Endodermal cell (in vitro differentiated cells): ENCODE results near the gene OXCT1. TPM values are rescaled to one million over a fixed set of nuclear protein-coding genes. Genes with fewer than 3 reads are reported as not detected.

Source experiments
- DNase-seq: peaks from one replicate; pipeline ENCODE4 v3.0.0-alpha.2; 2017
- H3K27ac ChIP-seq: 2 replicates; pipeline ENCODE4 v1.5.1; 2013; ENCODE audit warnings: mild to moderate bottlenecking, low read depth, low read length, moderate library complexity
- H3K27me3 ChIP-seq: 2 replicates; pipeline ENCODE4 v1.6.1; 2013; ENCODE audit warnings: mild to moderate bottlenecking, low read length, moderate library complexity; ENCODE audit not compliant: insufficient read depth, control insufficient read depth, poor library complexity, severe bottlenecking
- H3K36me3 ChIP-seq: 2 replicates; pipeline ENCODE4 v1.7.0; 2013; ENCODE audit warnings: mild to moderate bottlenecking, low read length, moderate library complexity; ENCODE audit not compliant: control insufficient read depth, insufficient read depth
- H3K4me1 ChIP-seq: one replicate; pipeline ENCODE4 v1.7.0; 2013; ENCODE audit warnings: low read length; ENCODE audit not compliant: control insufficient read depth, insufficient read depth
- H3K4me3 ChIP-seq: 2 replicates; pipeline ENCODE4 v1.5.1; 2013; ENCODE audit warnings: mild to moderate bottlenecking, low read length, moderate library complexity
- H3K9ac ChIP-seq: 2 replicates; pipeline ENCODE4 v1.6.1; 2013; ENCODE audit warnings: mild to moderate bottlenecking, low read length, moderate library complexity; ENCODE audit not compliant: poor library complexity, severe bottlenecking; ENCODE audit errors: extremely low read depth
- H3K9me3 ChIP-seq: 2 replicates; pipeline ENCODE4 v1.6.1; 2013; ENCODE audit warnings: mild to moderate bottlenecking, low read length, moderate library complexity; ENCODE audit not compliant: control insufficient read depth
- H3K27ac Mint-ChIP-seq: 2 replicates; pipeline ENCODE4 v1.8.0; 2020; ENCODE audit warnings: mixed read lengths
- H3K27me3 Mint-ChIP-seq: 2 replicates; pipeline ENCODE4 v1.8.0; 2021; ENCODE audit warnings: mild to moderate bottlenecking, mixed read lengths; ENCODE audit not compliant: insufficient read depth
- H3K36me3 Mint-ChIP-seq: 2 replicates; pipeline ENCODE4 v1.8.0; 2020; ENCODE audit warnings: low read depth, mixed read lengths
- H3K4me1 Mint-ChIP-seq: 2 replicates; pipeline ENCODE4 v1.8.0; 2020; ENCODE audit warnings: mixed read lengths
- H3K4me3 Mint-ChIP-seq: 2 replicates; pipeline ENCODE4 v1.8.0; 2020; ENCODE audit warnings: mild to moderate bottlenecking, moderate library complexity, mixed read lengths
- H3K9me3 Mint-ChIP-seq: 2 replicates; pipeline ENCODE4 v1.8.0; 2020; ENCODE audit warnings: mild to moderate bottlenecking, mixed read lengths
- CTCF ChIP-seq: fragments of 200-600 bp; sonication (generic); conservative IDR thresholded peaks from 2 replicates; pipeline ENCODE4 v1.5.0; 2021; ENCODE audit warnings: antibody characterized with exemption, mild to moderate bottlenecking
- WGBS, 2 experiments: methylation state at CpG; one replicate each; pipeline versions ENCODE4 v1.1.5 to v1.1.7; 2013; ENCODE audit warnings: missing lambda C conversion rate in 2 of 2, mixed read lengths in 1 of 2; ENCODE audit not compliant: insufficient coverage in 1 of 2, insufficient read length in 1 of 2; 5-methylcytosine and 5-hydroxymethylcytosine counted together
- total RNA-seq, 2 donors: library from RNA; stranded (reverse); fragmentation: NEBNext Ultra II Directional in 1 of 2; extraction: Animal tissue kit (Norgen Biotek cat#: 25700) in 1 of 2; gene quantifications; 2 replicates in 1 of 2; 3 replicates in 1 of 2; pipeline ENCODE4 v1.2.1, GENCODE V29; 2021

The OXCT1 gene
- total RNA-seq, 2 donors from 2014 or later = 24.5 to 25.1 TPM

- no peak for TF ChIP-seq CTCF
- Histone ChIP-seq H3K27ac (no peak overlapping the region), H3K36me3 (no peaks in the 10 kb centered on the region), H3K9ac (no peak overlapping the region), H3K9me3 (no peaks in the 10 kb centered on the region), H3K4me1 (no peaks in the 10 kb centered on the region), H3K4me3 (no peak overlapping the region), H3K27me3 (no peaks in the 10 kb centered on the region)
- H3K27ac Mint-ChIP-seq = no peak overlapping the region
- 100% methylated on average over 1 of the region's 1 CpG; no CpG with 5 or more reads in 1 of the 2 experiments for whole genome bisulfite sequencing, 2 experiments
- H3K4me3 Mint-ChIP-seq = no peak overlapping the region
- no peaks in the 10 kb centered on the region for H3K9me3 Mint-ChIP-seq
- H3K4me1 Mint-ChIP-seq = peaks cover 8% of the 10 kb centered on the region
- no peak for DNase-seq
- no peaks in the 10 kb centered on the region for H3K27me3 Mint-ChIP-seq
- H3K36me3 Mint-ChIP-seq = no peaks in the 10 kb centered on the region
Measured at GRCh38 chr5:41755705-41756104, 114.5 kb downstream of the OXCT1 start.

- Mint-ChIP-seq H3K36me3 (no peaks in the 10 kb centered on the region), H3K27me3 (no peaks in the 10 kb centered on the region), H3K9me3 (no peaks in the 10 kb centered on the region), H3K27ac (no peak overlapping the region), H3K4me1 (peaks cover 7% of the 10 kb centered on the region), H3K4me3 (no peak overlapping the region)
- WGBS, 2 experiments = 92% methylated on average over 2 of the region's 2 CpGs; no CpG with 5 or more reads in 1 of the 2 experiments
- no peaks in the 10 kb centered on the region for H3K4me1 ChIP-seq
- no peak for DNase-seq
- no peaks in the 10 kb centered on the region for H3K27me3 ChIP-seq
- peak; percentile 62 for TF ChIP-seq CTCF
- H3K9ac ChIP-seq = no peak overlapping the region
- H3K9me3 ChIP-seq = no peaks in the 10 kb centered on the region
- no peak overlapping the region for H3K4me3 ChIP-seq
- H3K27ac ChIP-seq = no peak overlapping the region
- no peaks in the 10 kb centered on the region for H3K36me3 ChIP-seq
Measured at GRCh38 chr5:41754857-41755256, 115.4 kb downstream of the OXCT1 start.

- no peaks in the 10 kb centered on the region for H3K9me3 ChIP-seq
- no peaks in the 10 kb centered on the region for H3K4me1 ChIP-seq
- no peak for TF ChIP-seq CTCF
- Mint-ChIP-seq H3K4me1 (no peaks in the 10 kb centered on the region), H3K9me3 (no peaks in the 10 kb centered on the region), H3K4me3 (no peak overlapping the region), H3K27me3 (no peaks in the 10 kb centered on the region), H3K27ac (no peak overlapping the region), H3K36me3 (no peaks in the 10 kb centered on the region)
- H3K27me3 ChIP-seq = no peaks in the 10 kb centered on the region
- peaks cover 4% of the 10 kb centered on the region for H3K36me3 ChIP-seq
- H3K9ac ChIP-seq = no peak overlapping the region
- no peak overlapping the region for H3K27ac ChIP-seq
- H3K4me3 ChIP-seq = no peak overlapping the region
- DNase-seq = no peak
Measured at GRCh38 chr5:41751867-41752266, 118.4 kb downstream of the OXCT1 start.
